Measurements from ENCODE around the gene OR4L1. TPM values are rescaled to one million over a fixed set of nuclear protein-coding genes. Genes with fewer than 3 reads are reported as not detected.
"Not testable (repeated sequence)": the region's sequence is repeated elsewhere in the genome, so short reads cannot be mapped to it uniquely, and the experiment has no call there.

OR4L1 gene
- total and polyA plus RNA-seq, 3 experiments from 2014 or later = not detected

- CTCF ChIA-PET = no interaction called here
- H3K27me3 ChIP-seq (ENCODE audit: insufficient read depth, low read length, poor library complexity, severe bottlenecking) = no peaks in the 10 kb centered on the region
- no peaks in the 10 kb centered on the region for H3K4me1 ChIP-seq (ENCODE audit: insufficient read depth, low read length)
- H3K36me3 Mint-ChIP-seq = no peaks in the 10 kb centered on the region
- no peak overlapping the region for H3K27ac ChIP-seq (ENCODE audit: low read depth, low read length)
- H3K9me3 Mint-ChIP-seq = no peaks in the 10 kb centered on the region
- no peak for DNase-seq
- no peaks in the 10 kb centered on the region for H3K4me1 Mint-ChIP-seq
- no peaks in the 10 kb centered on the region for H3K9me3 ChIP-seq (ENCODE audit: low read length)
- H3K36me3 ChIP-seq (ENCODE audit: insufficient read depth, low read length) = no peaks in the 10 kb centered on the region
- no peak overlapping the region for H3K27ac Mint-ChIP-seq
- peaks cover 0 to 3% of the 10 kb centered on the region in 2 donors for H3K27me3 Mint-ChIP-seq
- no peak overlapping the region for H3K4me3 Mint-ChIP-seq
- POLR2A ChIA-PET = no interaction called here
- no peak overlapping the region for H3K4me3 ChIP-seq (ENCODE audit: low read length)
Observed at GRCh38 chr14:20093442-20093841, 33.6 kb downstream of the OR4L1 start.

GRCh38 chr14:20098926-20099770, 39.3 kb downstream of the OR4L1 start:
- H3K36me3 ChIP-seq (ENCODE audit: insufficient read depth, low read length); POLR2A ChIA-PET; H3K9me3 Mint-ChIP-seq; H3K4me1 Mint-ChIP-seq; DNase-seq; H3K36me3 Mint-ChIP-seq; H3K4me3 ChIP-seq (ENCODE audit: low read length); CTCF ChIA-PET; H3K4me1 ChIP-seq (ENCODE audit: insufficient read depth, low read length); H3K27ac Mint-ChIP-seq; H3K27me3 ChIP-seq (ENCODE audit: insufficient read depth, low read length, poor library complexity, severe bottlenecking); H3K9me3 ChIP-seq (ENCODE audit: low read length); H3K27ac ChIP-seq (ENCODE audit: low read depth, low read length); H3K4me3 Mint-ChIP-seq: not testable (repeated sequence)
- peaks cover 0 to 22% of the 10 kb centered on the region in 2 donors for H3K27me3 Mint-ChIP-seq

GRCh38 chr14:20110438-20110837, 50.6 kb downstream of the OR4L1 start, which contains the start of gene OR4K17:
Gene OR4K17 (plus strand): TSS chr14:20110739. CDS start chr14:20117500, 6,761 bp downstream.
- Mint-ChIP-seq H3K9me3 (peaks cover 0 to 2% (median 0%) of the 10 kb centered on the region in 5 donors), H3K36me3 (no peaks in the 10 kb centered on the region), H3K4me1 (no peaks in the 10 kb centered on the region), H3K4me3 (no peak within 1 kb of the TSS), H3K27me3 (peaks cover 0 to 1% of the 10 kb centered on the region in 2 donors), H3K27ac (no peak within 1 kb of the TSS)
- ChIA-PET POLR2A (no interaction called here), CTCF (no interaction called here)
- H3K4me3 ChIP-seq (ENCODE audit: low read length) = no peak within 1 kb of the TSS
- no peaks in the 10 kb centered on the region for H3K9me3 ChIP-seq (ENCODE audit: low read length)
- H3K27me3 ChIP-seq (ENCODE audit: insufficient read depth, low read length, poor library complexity, severe bottlenecking) = no peaks in the 10 kb centered on the region
- no peaks in the 10 kb centered on the region for H3K4me1 ChIP-seq (ENCODE audit: insufficient read depth, low read length)
- no peak for DNase-seq
- no peak within 1 kb of the TSS for H3K27ac ChIP-seq (ENCODE audit: low read depth, low read length)
- no peaks in the 10 kb centered on the region for H3K36me3 ChIP-seq (ENCODE audit: insufficient read depth, low read length)

Other genes starting within 250 kb of the OR4L1 start
- not detected for gene OR4K2, start 184.9 kb upstream of the OR4L1 start, total RNA-seq
- not detected for gene OR4K2, start 184.9 kb upstream of the OR4L1 start, polyA plus RNA-seq
- gene OR4K5, start 139.4 kb upstream of the OR4L1 start, total RNA-seq = not detected
- not detected for gene OR4K5, start 139.4 kb upstream of the OR4L1 start, polyA plus RNA-seq
- not detected for gene OR4K1, start 129.1 kb upstream of the OR4L1 start, total RNA-seq
- not detected for gene OR4K1, start 129.1 kb upstream of the OR4L1 start, polyA plus RNA-seq
- gene OR4K15, start 84.5 kb upstream of the OR4L1 start, total RNA-seq = not detected
- gene OR4K15, start 84.5 kb upstream of the OR4L1 start, polyA plus RNA-seq = not detected
- gene OR4Q2, start 57.9 kb upstream of the OR4L1 start, total RNA-seq = not detected
- not detected for gene OR4Q2, start 57.9 kb upstream of the OR4L1 start, polyA plus RNA-seq
- not detected for gene OR4K14, start 40.7 kb upstream of the OR4L1 start, total RNA-seq
- not detected for gene OR4K14, start 40.7 kb upstream of the OR4L1 start, polyA plus RNA-seq
- not detected for gene OR4K13, start 24.0 kb upstream of the OR4L1 start, total RNA-seq
- not detected for gene OR4K13, start 24.0 kb upstream of the OR4L1 start, polyA plus RNA-seq
- gene OR4K17, start 50.7 kb downstream of the OR4L1 start, total RNA-seq = not detected
- gene OR4K17, start 50.7 kb downstream of the OR4L1 start, polyA plus RNA-seq = not detected
- not detected for gene OR4N5, start 78.8 kb downstream of the OR4L1 start, total RNA-seq
- not detected for gene OR4N5, start 78.8 kb downstream of the OR4L1 start, polyA plus RNA-seq
- not detected for gene OR11G2, start 130.9 kb downstream of the OR4L1 start, total RNA-seq
- not detected for gene OR11G2, start 130.9 kb downstream of the OR4L1 start, polyA plus RNA-seq
- gene OR11H6, start 163.7 kb downstream of the OR4L1 start, total RNA-seq = not detected
- gene OR11H6, start 163.7 kb downstream of the OR4L1 start, polyA plus RNA-seq = not detected
- not detected for gene OR11H7, start 168.9 kb downstream of the OR4L1 start, total RNA-seq
- gene OR11H7, start 168.9 kb downstream of the OR4L1 start, polyA plus RNA-seq = not detected
- gene OR11H4, start 179.2 kb downstream of the OR4L1 start, total RNA-seq = not detected
- gene OR11H4, start 179.2 kb downstream of the OR4L1 start, polyA plus RNA-seq = not detected
- 10 to 100 TPM; 33.2 to 35.0 TPM for gene TTC5, start 245.9 kb downstream of the OR4L1 start, total RNA-seq
- gene TTC5, start 245.9 kb downstream of the OR4L1 start, polyA plus RNA-seq = 21.5 TPM